Karpas-422 (cell line): ENCODE results near the gene CNOT4. TPM values are rescaled to one million over a fixed set of nuclear protein-coding genes. Genes with fewer than 3 reads are reported as not detected.

Experiments used
- DNase-seq: peaks from one replicate; pipeline ENCODE4 v3.0.0-alpha.2; 2015
- H2AFZ ChIP-seq: fragments of 200-600 bp; sonication (generic); 2 replicates; pipeline ENCODE4 v1.6.1; 2014; ENCODE audit warnings: antibody characterized with exemption, low read length, mixed read lengths
- H3K27ac ChIP-seq: fragments of 200-600 bp; sonication (generic); 2 replicates; pipeline ENCODE4 v1.5.1; 2014; ENCODE audit warnings: mild to moderate bottlenecking, low read length, moderate library complexity
- H3K27me3 ChIP-seq: fragments of 200-600 bp; sonication (generic); 2 replicates; pipeline ENCODE4 v1.6.1; 2014; ENCODE audit warnings: low read length, mixed read lengths
- H3K36me3 ChIP-seq: fragments of 200-600 bp; sonication (generic); 2 replicates; pipeline ENCODE4 v1.6.1; 2014; ENCODE audit warnings: low read length, mixed read lengths; ENCODE audit not compliant: insufficient read depth
- H3K4me1 ChIP-seq: fragments of 200-600 bp; sonication (generic); 2 replicates; pipeline ENCODE4 v1.6.1; 2014; ENCODE audit warnings: mild to moderate bottlenecking, low read length, mixed read lengths
- H3K4me2 ChIP-seq: fragments of 200-600 bp; sonication (generic); 2 replicates; pipeline ENCODE4 v1.6.1; 2014; ENCODE audit warnings: low read length, low read depth, mild to moderate bottlenecking; ENCODE audit not compliant: poor library complexity, severe bottlenecking
- H3K4me3 ChIP-seq: fragments of 200-600 bp; sonication (generic); 2 replicates; pipeline ENCODE4 v1.5.1; 2014; ENCODE audit warnings: mild to moderate bottlenecking, antibody characterized with exemption, low read length, mixed read lengths
- H3K79me2 ChIP-seq: fragments of 200-600 bp; sonication (generic); 2 replicates; pipeline ENCODE4 v1.6.1; 2014; ENCODE audit warnings: mild to moderate bottlenecking, low read length, mixed read lengths
- H3K9ac ChIP-seq: fragments of 200-600 bp; sonication (generic); 2 replicates; pipeline ENCODE4 v1.6.0; 2014; ENCODE audit warnings: low read length
- H3K9me2 ChIP-seq: fragments of 200-600 bp; sonication (generic), shearing (Covaris generic); replicated peaks from 2 replicates; pipeline ENCODE4 v1.6.0; 2014; ENCODE audit warnings: mild to moderate bottlenecking, low read length, moderate library complexity; ENCODE audit not compliant: insufficient read depth
- H3K9me3 ChIP-seq: fragments of 300-700, 200-600 bp; sonication (generic); 2 replicates; pipeline ENCODE4 v1.6.1; 2014; ENCODE audit warnings: low read length, mixed read lengths
- H4K20me1 ChIP-seq: fragments of 200-600 bp; sonication (generic); 2 replicates; pipeline ENCODE4 v1.6.1; 2014; ENCODE audit warnings: mild to moderate bottlenecking, antibody characterized with exemption, low read length, low read depth; ENCODE audit not compliant: insufficient read depth
- total RNA-seq: library from RNA; depleted of rRNA; stranded (reverse); fragments of >200 nt; shearing (Covaris generic); gene quantifications from 2 replicates; pipeline ENCODE4 v1.2.3, GENCODE V29; 2014; ENCODE audit warnings: low replicate concordance; rRNA removed

Gene CNOT4, protein sequence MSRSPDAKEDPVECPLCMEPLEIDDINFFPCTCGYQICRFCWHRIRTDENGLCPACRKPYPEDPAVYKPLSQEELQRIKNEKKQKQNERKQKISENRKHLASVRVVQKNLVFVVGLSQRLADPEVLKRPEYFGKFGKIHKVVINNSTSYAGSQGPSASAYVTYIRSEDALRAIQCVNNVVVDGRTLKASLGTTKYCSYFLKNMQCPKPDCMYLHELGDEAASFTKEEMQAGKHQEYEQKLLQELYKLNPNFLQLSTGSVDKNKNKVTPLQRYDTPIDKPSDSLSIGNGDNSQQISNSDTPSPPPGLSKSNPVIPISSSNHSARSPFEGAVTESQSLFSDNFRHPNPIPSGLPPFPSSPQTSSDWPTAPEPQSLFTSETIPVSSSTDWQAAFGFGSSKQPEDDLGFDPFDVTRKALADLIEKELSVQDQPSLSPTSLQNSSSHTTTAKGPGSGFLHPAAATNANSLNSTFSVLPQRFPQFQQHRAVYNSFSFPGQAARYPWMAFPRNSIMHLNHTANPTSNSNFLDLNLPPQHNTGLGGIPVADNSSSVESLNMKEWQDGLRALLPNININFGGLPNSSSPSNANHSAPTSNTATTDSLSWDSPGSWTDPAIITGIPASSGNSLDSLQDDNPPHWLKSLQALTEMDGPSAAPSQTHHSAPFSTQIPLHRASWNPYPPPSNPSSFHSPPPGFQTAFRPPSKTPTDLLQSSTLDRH
- total RNA-seq = 19.0 and 25.9 TPM in 2 replicates

DNA sequence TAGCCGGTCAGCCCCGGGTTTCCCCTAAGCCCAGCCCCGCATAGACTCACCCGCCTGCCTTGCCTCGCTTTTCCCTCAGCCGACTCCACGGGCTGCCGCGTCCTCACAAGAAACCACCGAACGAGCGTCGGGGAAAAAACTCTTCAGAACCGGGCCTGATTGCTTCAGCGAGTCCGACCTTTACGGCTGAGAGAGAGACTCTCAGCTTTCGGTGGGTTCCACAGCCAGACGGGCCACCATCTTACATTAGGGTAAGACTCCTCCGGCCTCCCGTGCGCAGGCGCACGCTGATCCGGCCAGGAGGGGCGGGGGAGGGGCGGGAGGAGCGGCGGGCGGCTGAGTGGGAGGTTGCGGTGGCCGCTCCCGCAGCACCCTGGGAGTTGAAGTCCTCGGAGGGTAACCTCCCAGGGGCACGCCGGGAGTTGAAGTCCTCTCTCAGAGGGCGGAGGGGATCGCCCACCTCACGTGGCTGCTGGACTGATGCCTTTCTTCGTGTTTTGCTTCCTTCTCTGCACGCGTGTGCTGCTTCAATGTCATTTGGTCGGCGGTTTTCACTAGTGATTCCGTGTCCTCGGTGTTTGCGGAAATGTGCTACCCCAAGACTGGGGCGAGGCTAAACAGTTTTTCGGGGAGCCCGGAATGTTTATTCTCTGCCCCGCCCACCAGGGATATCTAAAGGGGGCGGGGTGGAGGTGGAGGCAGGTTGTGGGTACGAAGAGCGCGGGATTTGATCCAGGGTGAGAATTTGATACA, at the start of gene CNOT4:
CNOT4 (minus strand) TSS at position 264 of the 753 bp plus-strand sequence. CDS start 71,771 bp downstream, outside the sequence.
- H3K4me3 ChIP-seq = peak within 1 kb of the TSS; percentile 98

DNA sequence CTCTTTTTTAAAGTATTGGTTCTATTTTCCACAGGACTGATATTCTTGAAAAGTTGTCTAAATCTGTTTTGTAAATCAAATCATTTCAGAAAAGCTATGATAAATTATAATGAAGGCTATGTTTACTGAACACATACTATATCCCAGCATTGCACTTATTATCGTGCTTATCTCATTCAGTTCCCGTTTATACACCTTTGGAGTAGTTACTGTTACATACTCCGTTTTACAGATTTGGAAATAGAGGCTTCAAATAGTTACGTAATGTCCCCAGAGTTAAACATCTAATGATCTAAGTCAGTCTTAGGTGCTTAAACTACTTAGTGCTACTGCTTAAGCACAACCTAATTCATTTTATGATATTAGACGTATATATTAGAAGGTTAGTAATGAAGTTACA, 49.0 kb upstream of the CNOT4 start:
- H3K4me3 ChIP-seq = peak overlapping the region; percentile 82
- peaks cover 16% of the 10 kb centered on the region for H3K4me1 ChIP-seq
- peaks cover 4% of the 10 kb centered on the region; the same call in 1 of the 2 replicates for H4K20me1 ChIP-seq
- H3K79me2 ChIP-seq = peaks cover 61% of the 10 kb centered on the region
- peak; percentile 38 for DNase-seq
- no peaks in the 10 kb centered on the region for H3K9me2 ChIP-seq
- 0 out of 2 replicates have a peak, but pooled peaks cover 4% of the 10 kb centered on the region for H3K36me3 ChIP-seq
- no peaks in the 10 kb centered on the region for H3K9me3 ChIP-seq
- no peak overlapping the region for H3K27ac ChIP-seq
- peak overlapping the region; percentile 70 for H3K4me2 ChIP-seq
- no peaks in the 10 kb centered on the region for H3K27me3 ChIP-seq
- H2AFZ ChIP-seq = no peak overlapping the region
- peak overlapping the region; percentile 88 for H3K9ac ChIP-seq

More for the DNA sequence above, at the start of gene CNOT4:
- peak within 1 kb of the TSS; percentile 96 for H3K4me2 ChIP-seq
- H3K27ac ChIP-seq = peak within 1 kb of the TSS; percentile 74
- H3K9me2 ChIP-seq = no peaks in the 10 kb centered on the region
- H3K79me2 ChIP-seq = peaks cover 48% of the 10 kb centered on the region
- H3K9me3 ChIP-seq = no peaks in the 10 kb centered on the region
- H4K20me1 ChIP-seq = peaks cover 9% of the 10 kb centered on the region
- no peaks in the 10 kb centered on the region for H3K27me3 ChIP-seq
- no peaks in the 10 kb centered on the region for H3K36me3 ChIP-seq
- peaks cover 28% of the 10 kb centered on the region for H3K4me1 ChIP-seq
- H2AFZ ChIP-seq = peak within 1 kb of the TSS; percentile 99
- DNase-seq = peak; percentile 98
- H3K9ac ChIP-seq = peak within 1 kb of the TSS; percentile 93

DNA sequence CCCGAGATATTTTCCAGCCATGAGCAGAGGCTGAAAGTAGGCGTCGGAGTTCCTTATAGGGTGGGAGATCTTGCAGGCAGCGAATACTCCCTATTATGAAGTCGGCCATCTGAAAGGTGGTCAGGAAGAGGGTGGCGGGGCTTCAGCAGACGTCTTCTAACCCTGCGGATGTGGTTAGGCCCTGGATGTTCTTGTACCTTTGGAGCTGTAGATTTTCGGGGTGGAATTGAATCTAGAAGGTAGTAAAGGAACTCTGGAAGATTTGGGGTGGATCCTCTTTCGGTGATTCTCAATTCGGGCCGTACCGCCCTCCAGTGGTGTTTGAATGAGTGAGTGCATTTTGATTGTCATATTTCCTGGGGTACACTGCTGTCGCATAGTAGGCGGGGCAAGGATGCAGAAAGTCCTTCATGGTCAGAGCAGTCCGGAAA, 48.5 kb upstream of the CNOT4 start:
- Histone ChIP-seq H3K79me2 (peaks cover 56% of the 10 kb centered on the region), H3K36me3 (0 out of 2 replicates have a peak, but pooled peaks cover 4% of the 10 kb centered on the region), H3K9me3 (no peaks in the 10 kb centered on the region), H2AFZ (peak overlapping the region; percentile 87; the same call in 1 of the 2 replicates), H3K9ac (peak overlapping the region; percentile 88), H3K4me3 (peak overlapping the region; percentile 82), H4K20me1 (peaks cover 4% of the 10 kb centered on the region; the same call in 1 of the 2 replicates), H3K4me1 (peaks cover 16% of the 10 kb centered on the region), H3K27me3 (no peaks in the 10 kb centered on the region), H3K9me2 (no peaks in the 10 kb centered on the region), H3K27ac (peak overlapping the region; percentile 83), H3K4me2 (peak overlapping the region; percentile 70)
- peak; percentile 92 for DNase-seq

DNA sequence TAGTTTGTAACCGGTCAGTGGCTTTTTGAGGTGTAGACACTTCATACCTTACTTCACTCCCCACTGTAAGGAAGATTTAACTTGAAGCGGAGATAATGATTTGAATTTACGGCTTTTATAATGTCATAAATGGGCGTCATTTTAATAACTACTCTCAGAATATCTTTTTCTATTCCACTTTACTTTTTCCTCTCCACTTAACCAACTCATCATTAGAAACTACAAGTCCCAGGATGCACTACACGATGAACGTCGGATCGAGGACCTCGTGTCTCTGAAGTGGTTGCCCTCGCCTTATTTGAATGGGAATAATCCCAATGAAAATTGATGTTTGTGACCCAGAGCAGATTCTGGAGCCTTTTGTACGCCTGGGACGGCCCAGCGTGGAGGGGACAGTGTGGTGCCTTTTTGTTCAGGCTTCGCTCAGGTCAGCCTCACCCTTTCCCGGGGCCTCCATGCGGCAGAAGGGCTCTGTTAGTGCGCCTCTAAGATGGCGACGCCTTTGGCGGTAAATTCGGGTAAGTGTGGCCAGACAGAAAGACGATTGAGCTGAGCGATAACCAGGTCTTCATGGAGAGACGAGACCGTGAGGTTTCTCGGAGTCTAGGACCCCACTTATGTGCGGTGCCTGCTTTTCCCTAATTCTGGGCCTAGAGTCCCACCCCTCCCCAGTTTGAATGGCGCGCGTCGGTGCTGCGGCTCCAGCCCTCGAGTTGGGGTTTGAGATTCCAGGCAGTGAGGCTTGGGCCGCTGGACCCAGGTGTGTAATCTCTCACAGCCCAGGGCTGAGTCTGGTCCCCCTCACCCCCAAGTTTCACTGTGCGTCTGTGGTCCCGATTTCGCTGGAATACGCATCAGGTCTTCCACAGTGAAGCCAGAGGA, 47.8 kb upstream of the CNOT4 start, which contains the start of gene NUP205:
NUP205 (plus strand) TSS at position 463 of the 882 bp plus-strand sequence; CDS start at position 491, 28 bp downstream.
- peaks cover 50% of the 10 kb centered on the region for H3K79me2 ChIP-seq
- no peaks in the 10 kb centered on the region for H3K27me3 ChIP-seq
- peak; percentile 91 for DNase-seq
- H2AFZ ChIP-seq = peak within 1 kb of the TSS; percentile 87
- peak within 1 kb of the TSS; percentile 70 for H3K4me2 ChIP-seq
- H3K36me3 ChIP-seq = 0 out of 2 replicates have a peak, but pooled peaks cover 4% of the 10 kb centered on the region
- peaks cover 16% of the 10 kb centered on the region for H3K4me1 ChIP-seq
- H3K4me3 ChIP-seq = peak within 1 kb of the TSS; percentile 82
- peak within 1 kb of the TSS; percentile 88 for H3K9ac ChIP-seq
- H3K9me2 ChIP-seq = no peaks in the 10 kb centered on the region
- peaks cover 4% of the 10 kb centered on the region; the same call in 1 of the 2 replicates for H4K20me1 ChIP-seq
- peak within 1 kb of the TSS; percentile 83 for H3K27ac ChIP-seq
- no peaks in the 10 kb centered on the region for H3K9me3 ChIP-seq

DNA sequence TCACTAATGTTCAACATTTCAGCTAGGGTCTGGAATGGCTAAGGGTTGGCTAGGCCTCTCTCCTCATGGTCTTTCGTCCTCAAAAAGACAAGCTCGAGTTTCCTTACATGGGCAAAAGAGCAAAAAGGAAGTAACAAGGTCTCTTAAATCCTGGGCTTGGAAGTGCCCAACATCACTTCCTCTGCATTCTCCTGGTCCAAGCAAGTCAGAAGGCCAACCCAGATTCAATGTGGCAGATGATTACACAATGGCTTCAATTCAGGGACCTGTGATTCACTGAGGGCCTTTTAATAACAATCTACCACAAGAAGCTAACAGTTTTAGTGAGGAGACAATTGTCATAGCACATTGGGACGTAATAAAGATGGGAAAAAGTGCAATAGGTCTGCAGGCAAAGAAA, 43.4 kb upstream of the CNOT4 start:
- DNase-seq = peak; percentile 36
- Histone ChIP-seq H3K79me2 (peaks cover 7% of the 10 kb centered on the region), H2AFZ (no peak overlapping the region), H3K9ac (no peak overlapping the region), H3K4me3 (no peak overlapping the region), H4K20me1 (no peaks in the 10 kb centered on the region), H3K4me1 (peaks cover 9% of the 10 kb centered on the region), H3K36me3 (no peaks in the 10 kb centered on the region), H3K9me2 (no peaks in the 10 kb centered on the region), H3K27me3 (no peaks in the 10 kb centered on the region), H3K4me2 (no peak overlapping the region), H3K27ac (no peak overlapping the region), H3K9me3 (no peaks in the 10 kb centered on the region)

DNA sequence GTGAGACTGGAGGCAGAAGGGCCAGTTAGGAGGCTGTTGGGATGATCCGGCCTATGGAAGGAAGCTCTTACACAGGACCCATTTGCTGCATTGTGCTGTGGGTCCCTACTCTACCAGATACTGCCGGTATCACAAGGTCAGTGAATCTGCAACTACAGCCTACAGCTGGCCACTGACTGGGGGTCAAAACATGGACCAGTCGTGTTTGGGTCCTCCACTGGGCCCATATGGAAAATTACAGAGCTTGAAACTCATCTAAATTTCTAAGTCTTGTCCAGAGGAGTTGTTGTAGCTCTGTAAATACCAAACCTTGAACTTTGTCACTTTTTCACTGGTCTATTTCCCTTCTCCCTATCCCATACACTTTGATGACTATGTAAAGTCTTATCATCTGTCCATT, 42.2 kb upstream of the CNOT4 start:
- Histone ChIP-seq H3K27ac (no peak overlapping the region), H3K4me2 (no peak overlapping the region), H3K4me3 (no peak overlapping the region), H3K9me3 (no peaks in the 10 kb centered on the region), H3K9ac (no peak overlapping the region), H3K79me2 (no peaks in the 10 kb centered on the region), H3K36me3 (no peaks in the 10 kb centered on the region), H3K27me3 (no peaks in the 10 kb centered on the region), H2AFZ (no peak overlapping the region), H3K9me2 (no peaks in the 10 kb centered on the region), H4K20me1 (no peaks in the 10 kb centered on the region), H3K4me1 (peaks cover 4% of the 10 kb centered on the region)
- no peak for DNase-seq

DNA sequence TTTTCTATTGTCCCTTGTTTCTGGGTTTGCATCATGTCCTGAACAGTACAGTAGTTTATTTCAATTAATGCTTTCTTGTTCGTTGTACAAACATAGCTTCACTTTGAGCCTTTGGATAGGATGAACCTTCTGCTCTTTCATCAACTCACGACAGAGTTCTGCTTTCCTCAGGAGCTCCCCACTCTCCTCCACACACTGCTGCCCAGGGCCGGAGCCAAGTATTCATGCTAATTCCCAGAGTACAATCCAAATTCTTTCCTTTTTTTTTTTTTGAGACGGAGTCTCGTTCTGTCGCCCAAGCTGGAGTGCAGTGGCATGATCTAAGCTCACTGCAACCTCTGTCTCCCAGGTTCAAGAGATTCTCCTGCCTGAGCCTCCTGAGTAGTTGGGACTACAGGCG, 40.3 kb upstream of the CNOT4 start:
- no peak for DNase-seq
- Histone ChIP-seq H4K20me1 (no peaks in the 10 kb centered on the region), H3K36me3 (no peaks in the 10 kb centered on the region), H3K9ac (no peak overlapping the region), H3K4me1 (no peaks in the 10 kb centered on the region), H3K9me3 (no peaks in the 10 kb centered on the region), H2AFZ (no peak overlapping the region), H3K4me3 (no peak overlapping the region), H3K79me2 (no peaks in the 10 kb centered on the region), H3K9me2 (no peaks in the 10 kb centered on the region), H3K27ac (no peak overlapping the region), H3K27me3 (no peaks in the 10 kb centered on the region), H3K4me2 (no peak overlapping the region)
